ENCODE results near the gene ZNF594.

DNA sequence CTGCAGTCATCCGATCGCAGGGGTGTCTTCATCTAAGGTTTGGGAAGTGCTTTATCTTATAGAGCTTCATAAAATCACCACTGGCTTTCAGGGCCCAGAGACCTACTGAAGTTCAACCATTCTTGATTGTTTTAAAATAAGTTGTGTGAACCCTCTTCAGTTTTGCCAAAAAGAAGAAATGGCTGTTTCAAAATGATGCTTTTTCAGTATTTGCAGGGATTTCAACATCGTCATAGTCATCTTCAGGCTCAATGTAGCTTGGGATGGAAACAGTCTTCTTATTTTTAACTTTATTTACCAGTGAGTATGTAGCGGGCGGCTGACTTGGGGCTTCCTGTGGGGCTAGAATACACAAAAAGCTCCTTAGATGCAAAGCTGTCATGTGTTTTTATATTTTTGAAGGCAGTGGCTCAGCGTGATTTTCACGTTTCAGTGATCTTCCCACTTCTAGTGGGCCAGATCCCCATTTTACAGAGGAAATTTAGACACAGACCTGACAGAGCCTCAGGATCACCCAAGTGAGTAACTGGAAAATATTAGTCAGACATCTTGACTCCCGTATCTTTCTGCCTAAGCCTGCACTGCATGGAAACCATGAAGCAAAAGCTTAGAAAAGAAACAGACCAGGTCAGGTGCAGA lies 19.1 kb upstream of the ZNF594 start:
- TF ChIP-seq, protein P1, sequence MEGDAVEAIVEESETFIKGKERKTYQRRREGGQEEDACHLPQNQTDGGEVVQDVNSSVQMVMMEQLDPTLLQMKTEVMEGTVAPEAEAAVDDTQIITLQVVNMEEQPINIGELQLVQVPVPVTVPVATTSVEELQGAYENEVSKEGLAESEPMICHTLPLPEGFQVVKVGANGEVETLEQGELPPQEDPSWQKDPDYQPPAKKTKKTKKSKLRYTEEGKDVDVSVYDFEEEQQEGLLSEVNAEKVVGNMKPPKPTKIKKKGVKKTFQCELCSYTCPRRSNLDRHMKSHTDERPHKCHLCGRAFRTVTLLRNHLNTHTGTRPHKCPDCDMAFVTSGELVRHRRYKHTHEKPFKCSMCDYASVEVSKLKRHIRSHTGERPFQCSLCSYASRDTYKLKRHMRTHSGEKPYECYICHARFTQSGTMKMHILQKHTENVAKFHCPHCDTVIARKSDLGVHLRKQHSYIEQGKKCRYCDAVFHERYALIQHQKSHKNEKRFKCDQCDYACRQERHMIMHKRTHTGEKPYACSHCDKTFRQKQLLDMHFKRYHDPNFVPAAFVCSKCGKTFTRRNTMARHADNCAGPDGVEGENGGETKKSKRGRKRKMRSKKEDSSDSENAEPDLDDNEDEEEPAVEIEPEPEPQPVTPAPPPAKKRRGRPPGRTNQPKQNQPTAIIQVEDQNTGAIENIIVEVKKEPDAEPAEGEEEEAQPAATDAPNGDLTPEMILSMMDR (IDR thresholded peaks at IDR 0.05) = no peak
- TF ChIP-seq POLR2A (IDR thresholded peaks at IDR 0.05) = no peak

Data from lower leg skin (tissue), 3 donors.